Aorta (tissue), 5 donors: ENCODE results near the gene ADAM17. TPM values are rescaled to one million over a fixed set of nuclear protein-coding genes. Genes with fewer than 3 reads are reported as not detected.
"Not testable (repeated sequence)": the region's sequence is repeated elsewhere in the genome, so short reads cannot be mapped to it uniquely, and the experiment has no call there.

Source experiments
- ATAC-seq: fragments of 200-7000 bp; cut with Tn5 transposase; one replicate; pipeline ENCODE4 v1.9.1; 2022; ENCODE audit warnings: moderate library complexity; ENCODE audit not compliant: low FRiP score
- DNase-seq, 2 donors: peaks; one replicate each; pipeline ENCODE4 v3.0.0-alpha.2; 2020
- H3K27ac ChIP-seq, 2 donors: one replicate each; pipeline ENCODE4 v1.5.1; 2013; ENCODE audit warnings: low read length in 2 of 2, mild to moderate bottlenecking in 2 of 2, moderate library complexity in 2 of 2, control low read depth in 1 of 2, inconsistent platforms in 1 of 2, low read depth in 1 of 2
- H3K27me3 ChIP-seq, 2 donors: one replicate each; pipeline ENCODE4 v1.6.1; 2013; ENCODE audit warnings: control low read depth in 1 of 2, low read length in 1 of 2, mild to moderate bottlenecking in 1 of 2, moderate library complexity in 1 of 2; ENCODE audit not compliant: insufficient read depth in 2 of 2, control insufficient read depth in 1 of 2
- H3K36me3 ChIP-seq, 2 donors: one replicate each; pipeline ENCODE4 v1.6.1; 2013; ENCODE audit warnings: control low read depth in 1 of 2, low read length in 1 of 2, mild to moderate bottlenecking in 1 of 2; ENCODE audit not compliant: insufficient read depth in 2 of 2, control insufficient read depth in 1 of 2
- H3K4me1 ChIP-seq, 2 donors: one replicate each; pipeline ENCODE4 v1.6.1; 2013; ENCODE audit warnings: low read length in 2 of 2, control low read depth in 1 of 2, mild to moderate bottlenecking in 1 of 2, moderate library complexity in 1 of 2; ENCODE audit not compliant: insufficient read depth in 2 of 2, control insufficient read depth in 1 of 2
- H3K4me3 ChIP-seq, 2 donors: one replicate each; pipeline ENCODE4 v1.5.1; 2013; ENCODE audit warnings: low read length in 2 of 2, control low read depth in 1 of 2, mild to moderate bottlenecking in 1 of 2
- H3K9me3 ChIP-seq: one replicate; pipeline ENCODE4 v1.6.1; 2013; ENCODE audit warnings: mild to moderate bottlenecking, low read length; ENCODE audit not compliant: control insufficient read depth
- WGBS, 2 donors: extraction: QIAGEN DNeasy Blood & Tissue Kit; methylation state at CpG; one replicate each; pipeline ENCODE4 v1.1.7; 2013; 5-methylcytosine and 5-hydroxymethylcytosine counted together
- intact Hi-C, 2 donors: fragments of 100-400 bp; cut with DNase I; formaldehyde crosslinking; loops; one replicate each; pipeline versions ENCODE4 v1.14.2 to v1.15.0; 2022
- polyA plus RNA-seq, 2 donors: library from polyadenylated mRNA; stranded (reverse); fragments of 200-250 nt; gene quantifications; one replicate each; pipeline ENCODE4 v1.2.3, GENCODE V29; 2013
- total RNA-seq, 2 donors: library from RNA; stranded (reverse); fragmentation: NEBNext Ultra II Directional; extraction: Animal tissue kit (Norgen Biotek cat#: 25700); gene quantifications; one replicate each; pipeline ENCODE4 v1.2.1, GENCODE V29; 2021
- donor health status: healthy with polysubstance abuse.
- donor health status: Bipolar disorder and iron deficiency.
- donor health status: DM: no; HTN: no; CAD: no.
- donor health status: DM: no; HTN: no; CAD: no.
- donor health status: DM: yes; HTN: yes; CAD: no.

Gene ADAM17
- total and polyA plus RNA-seq, 4 donors, result 5.4 to 47.0 (median 26.8) TPM

GRCh38 chr2:9518780-9519179, 36.9 kb downstream of the ADAM17 start:
- H3K36me3 ChIP-seq, result peaks cover 2 to 5% of the 10 kb centered on the region in 2 donors
- H3K9me3 ChIP-seq, result no peaks in the 10 kb centered on the region
- peaks cover 0 to 4% of the 10 kb centered on the region in 2 donors for H3K4me1 ChIP-seq
- no peaks in the 10 kb centered on the region for H3K27me3 ChIP-seq
- intact Hi-C loops, result no loop called here
- no peak overlapping the region for H3K27ac ChIP-seq
- WGBS, 2 donors, result 92 to 95% methylated on average over 7 of the region's 7 CpGs
- H3K4me3 ChIP-seq, result no peak overlapping the region
- DNase-seq (no peak), ATAC-seq (no peak)

DNA sequence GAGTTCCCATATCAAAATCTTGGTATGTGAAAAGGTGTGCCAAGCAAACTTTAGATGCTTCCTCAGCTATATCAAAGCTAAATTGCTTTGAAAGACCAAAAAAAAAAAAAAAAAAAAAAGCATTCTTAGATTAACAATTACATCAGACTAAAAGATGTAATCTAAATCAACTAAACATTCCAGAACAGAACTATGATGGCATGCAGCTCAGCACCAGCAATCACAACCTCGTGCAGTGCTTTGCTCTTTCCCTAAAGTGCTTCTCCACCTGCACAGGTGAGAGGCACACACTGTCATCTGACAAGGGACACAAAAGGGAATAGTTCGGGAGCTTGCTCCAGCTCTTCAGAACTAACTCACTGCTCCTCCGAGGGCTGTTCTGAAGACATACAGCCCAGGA, 37.5 kb downstream of the ADAM17 start:
- DNase-seq (no peak), ATAC-seq (no peak)
- H3K9me3 ChIP-seq, result no peaks in the 10 kb centered on the region
- H3K27me3 ChIP-seq, result no peaks in the 10 kb centered on the region
- 62 to 64% methylated on average over 3 of the region's 3 CpGs for WGBS, 2 donors
- no peak overlapping the region for H3K27ac ChIP-seq
- intact Hi-C loops, result no loop called here
- peaks cover 0 to 4% of the 10 kb centered on the region in 2 donors for H3K4me1 ChIP-seq
- H3K36me3 ChIP-seq, result peaks cover 2 to 8% of the 10 kb centered on the region in 2 donors
- no peak overlapping the region for H3K4me3 ChIP-seq

DNA sequence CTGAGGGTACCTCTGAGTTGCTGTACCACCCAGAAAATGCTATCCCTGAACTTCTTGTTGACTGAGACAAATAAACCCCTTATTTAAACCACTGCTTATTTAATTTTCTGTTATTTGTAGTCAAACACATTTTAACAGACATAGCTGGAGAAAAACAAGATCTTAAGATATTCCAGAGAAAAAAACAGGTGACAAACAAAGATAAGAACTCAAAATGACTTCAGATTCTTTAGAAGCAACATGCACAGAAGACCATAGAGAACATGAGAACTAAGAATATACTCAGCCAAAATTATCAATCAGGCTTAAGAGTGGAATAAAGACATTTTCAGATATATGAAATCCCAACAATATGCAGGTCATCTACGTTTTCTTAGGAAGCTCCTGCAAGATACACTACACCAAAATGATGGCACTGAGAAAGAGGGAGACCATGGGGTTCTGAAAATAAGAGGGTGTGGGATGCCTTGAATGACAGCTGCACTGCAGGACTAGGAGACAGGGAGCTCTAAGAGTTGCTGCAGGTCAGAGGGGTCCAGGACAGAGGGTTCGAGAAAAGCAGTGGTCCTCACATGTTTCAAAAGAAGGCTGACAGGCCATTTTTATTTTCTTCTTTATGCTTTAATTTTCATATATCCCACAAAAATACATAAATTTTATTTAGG, 38.4 kb downstream of the ADAM17 start:
- no peak for DNase-seq
- Histone ChIP-seq H3K9me3 (no peaks in the 10 kb centered on the region), H3K4me1 (peaks cover 0 to 4% of the 10 kb centered on the region in 2 donors), H3K36me3 (peaks cover 2 to 10% of the 10 kb centered on the region in 2 donors), H3K27ac (no peak overlapping the region), H3K4me3 (no peak overlapping the region), H3K27me3 (no peaks in the 10 kb centered on the region)
- intact Hi-C loops, result no loop called here
- 89 to 91% methylated on average over 2 of the region's 2 CpGs for WGBS, 2 donors
- no peak for ATAC-seq

DNA sequence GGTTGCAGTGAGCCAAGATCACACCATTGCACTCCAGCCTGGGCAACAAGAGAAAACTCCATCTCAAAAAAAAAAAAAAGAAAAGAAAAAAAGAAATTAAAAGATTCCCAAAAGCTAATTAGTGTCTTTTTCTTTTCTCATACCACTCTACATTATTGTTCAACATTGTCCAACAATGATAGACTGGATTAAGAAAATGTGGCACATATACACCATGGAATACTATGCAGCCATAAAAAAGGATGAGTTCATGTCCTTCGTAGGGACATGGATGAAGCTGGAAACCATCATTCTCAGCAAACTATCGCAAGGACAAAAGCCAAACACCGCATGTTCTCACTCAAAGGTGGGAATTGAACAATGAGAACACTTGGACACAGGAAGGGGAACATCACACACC, 41.7 kb downstream of the ADAM17 start:
- H3K4me3 ChIP-seq, H3K9me3 ChIP-seq, DNase-seq, H3K4me1 ChIP-seq, H3K36me3 ChIP-seq, ATAC-seq, H3K27ac ChIP-seq, H3K27me3 ChIP-seq, intact Hi-C loops: not testable (repeated sequence)
- 97 to 99% methylated on average over 3 of the region's 3 CpGs for WGBS, 2 donors

- Histone ChIP-seq H3K9me3 (no peaks in the 10 kb centered on the region), H3K36me3 (peaks cover 4 to 5% of the 10 kb centered on the region in 2 donors), H3K27ac (no peak overlapping the region), H3K4me1 (peaks cover 0 to 4% of the 10 kb centered on the region in 2 donors), H3K4me3 (no peak overlapping the region), H3K27me3 (no peaks in the 10 kb centered on the region)
- no peak for ATAC-seq
- 0 to 2% methylated on average over 1 of the region's 1 CpG for WGBS, 2 donors
- DNase-seq, result no peak
- intact Hi-C loops, result no loop called here
Measured at GRCh38 chr2:9508931-9509330, 46.7 kb downstream of the ADAM17 start.

DNA sequence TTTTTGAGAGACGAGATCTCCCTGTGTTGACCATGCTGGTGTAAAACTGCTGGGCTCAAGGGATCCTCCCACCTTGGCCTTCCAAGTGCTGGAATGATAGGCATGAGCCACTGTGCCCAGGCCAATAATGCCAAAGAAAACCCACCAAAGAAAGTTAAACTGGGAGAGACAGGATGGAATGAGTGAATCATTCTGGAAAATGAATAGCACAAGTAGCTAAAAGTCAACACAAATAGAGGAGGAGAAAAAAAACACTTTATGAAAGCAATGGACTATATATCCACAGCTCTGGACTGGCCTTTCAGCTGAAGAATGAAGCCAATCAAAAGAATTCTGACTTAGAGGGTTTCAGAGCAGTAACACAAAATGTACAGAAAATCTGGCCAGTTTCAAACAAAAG, 57.4 kb downstream of the ADAM17 start:
- H3K27ac ChIP-seq, result peak overlapping the region in 1 of 2 donors; percentile 19

DNA sequence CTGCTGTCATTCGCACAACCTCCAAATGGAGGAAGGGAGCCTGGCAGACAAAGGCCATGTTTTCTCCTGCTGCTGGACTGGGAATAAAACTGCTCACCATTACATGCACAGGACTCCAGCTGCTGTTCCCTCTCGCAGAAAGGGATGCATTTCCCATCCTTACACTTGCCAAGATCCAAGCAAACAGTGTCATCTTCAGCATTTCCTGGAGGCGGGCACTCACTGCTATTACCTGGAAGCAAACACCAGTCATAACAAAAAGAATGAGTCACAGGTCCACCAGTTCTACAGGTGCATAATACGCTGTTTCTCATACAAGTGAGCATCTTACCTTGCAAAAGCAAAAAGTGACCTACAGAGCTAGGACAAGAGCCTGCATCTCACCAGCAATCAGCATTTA, 58.6 kb downstream of the ADAM17 start:
- WGBS, 2 donors, result 93 to 95% methylated on average over 4 of the region's 4 CpGs
- no peak for ATAC-seq
- H3K9me3 ChIP-seq, result no peaks in the 10 kb centered on the region
- no peak overlapping the region for H3K4me3 ChIP-seq
- H3K4me1 ChIP-seq, result peaks cover 0 to 1% of the 10 kb centered on the region in 2 donors
- H3K36me3 ChIP-seq, result peaks cover 4 to 7% of the 10 kb centered on the region in 2 donors
- no peaks in the 10 kb centered on the region for H3K27me3 ChIP-seq
- peak overlapping the region in 1 of 2 donors; percentile 26 for H3K27ac ChIP-seq
- intact Hi-C loops, result loop anchor here in 1 of 2 donors (10.0 kb wide), 1 partner anchor 58 kb away; the partner anchor contains the start of gene ADAM17
- no peak for DNase-seq

More for the DNA sequence above, 57.4 kb downstream of the ADAM17 start:
- H3K4me3 ChIP-seq, result no peak overlapping the region
- intact Hi-C loops, result loop anchor here in 1 of 2 donors (10.0 kb wide), 1 partner anchor 57 kb away; the partner anchor contains the start of gene ADAM17
- H3K27me3 ChIP-seq, result no peaks in the 10 kb centered on the region
- ATAC-seq (peak; percentile 42), DNase-seq (no peak)
- WGBS, 2 donors, result 0 to 3% methylated on average over 1 of the region's 1 CpG
- no peaks in the 10 kb centered on the region for H3K9me3 ChIP-seq
- H3K4me1 ChIP-seq, result peaks cover 0 to 1% of the 10 kb centered on the region in 2 donors
- peaks cover 0 to 8% of the 10 kb centered on the region in 2 donors for H3K36me3 ChIP-seq

DNA sequence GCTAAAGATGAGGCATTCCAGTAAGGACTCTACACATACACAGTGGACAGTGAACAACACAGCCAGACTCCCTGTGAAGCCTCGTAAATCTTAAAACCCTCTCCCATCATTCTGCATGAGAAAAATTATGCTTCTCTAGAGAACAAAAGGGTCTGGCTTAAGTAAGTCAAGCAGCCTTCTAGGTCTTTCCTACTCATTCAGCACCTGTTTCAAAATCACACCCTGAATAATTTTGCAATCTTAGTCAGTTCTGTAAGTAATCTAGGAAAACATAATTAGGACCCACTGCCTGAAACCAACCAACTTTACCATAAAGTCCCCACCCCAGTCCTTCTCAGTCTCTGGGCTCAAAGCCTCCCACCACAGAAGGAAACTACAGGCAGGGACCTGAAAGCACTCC, 61.5 kb downstream of the ADAM17 start:
- Histone ChIP-seq H3K4me3 (no peak overlapping the region), H3K27ac (peak overlapping the region in 1 of 2 donors; percentile 35), H3K27me3 (no peaks in the 10 kb centered on the region), H3K4me1 (peaks cover 0 to 1% of the 10 kb centered on the region in 2 donors), H3K9me3 (no peaks in the 10 kb centered on the region), H3K36me3 (peaks cover 8 to 9% of the 10 kb centered on the region in 2 donors)
- 78 to 88% methylated on average over 1 of the region's 1 CpG for WGBS, 2 donors
- intact Hi-C loops, result loop anchor here in 1 of 2 donors (10.0 kb wide), 1 partner anchor 61 kb away; the partner anchor contains the start of gene ADAM17
- DNase-seq (no peak), ATAC-seq (no peak)

DNA sequence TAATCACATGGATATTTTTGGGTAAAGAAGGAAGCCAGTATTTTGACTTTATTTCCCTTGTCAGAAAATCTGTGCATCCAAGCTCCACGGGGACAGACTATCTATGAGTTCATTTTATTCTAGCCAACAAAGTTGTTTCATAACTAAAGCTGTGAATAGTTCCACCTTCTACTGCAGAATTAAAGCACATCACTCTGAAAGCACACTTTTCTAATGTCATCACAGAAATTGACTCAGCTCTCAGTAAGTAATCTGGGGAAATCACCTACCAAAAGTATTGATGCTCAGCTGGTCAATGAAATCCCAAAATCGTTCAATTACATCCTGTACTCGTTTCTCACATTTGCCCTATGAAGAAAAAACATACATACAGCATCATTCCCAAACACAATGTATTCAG, 62.2 kb downstream of the ADAM17 start:
- H3K4me3 ChIP-seq, result no peak overlapping the region
- DNase-seq (no peak), ATAC-seq (no peak)
- no peaks in the 10 kb centered on the region for H3K27me3 ChIP-seq
- peaks cover 0 to 1% of the 10 kb centered on the region in 2 donors for H3K4me1 ChIP-seq
- H3K9me3 ChIP-seq, result no peaks in the 10 kb centered on the region
- H3K36me3 ChIP-seq, result peaks cover 8 to 9% of the 10 kb centered on the region in 2 donors
- no peak overlapping the region for H3K27ac ChIP-seq
- intact Hi-C loops, result loop anchor here in 1 of 2 donors (10.0 kb wide), 1 partner anchor 61 kb away; the partner anchor contains the start of gene ADAM17
- 73 to 75% methylated on average over 3 of the region's 3 CpGs for WGBS, 2 donors
